ENCODE measurements around the gene HSP90B1.

The HSP90B1 gene

GRCh38 chr12:103986829-103987228 lies 56.6 kb downstream of the HSP90B1 start:
- no peak for DNase-seq

GRCh38 chr12:103994235-103994634 lies 64.0 kb downstream of the HSP90B1 start:
- no peak for DNase-seq

DNA sequence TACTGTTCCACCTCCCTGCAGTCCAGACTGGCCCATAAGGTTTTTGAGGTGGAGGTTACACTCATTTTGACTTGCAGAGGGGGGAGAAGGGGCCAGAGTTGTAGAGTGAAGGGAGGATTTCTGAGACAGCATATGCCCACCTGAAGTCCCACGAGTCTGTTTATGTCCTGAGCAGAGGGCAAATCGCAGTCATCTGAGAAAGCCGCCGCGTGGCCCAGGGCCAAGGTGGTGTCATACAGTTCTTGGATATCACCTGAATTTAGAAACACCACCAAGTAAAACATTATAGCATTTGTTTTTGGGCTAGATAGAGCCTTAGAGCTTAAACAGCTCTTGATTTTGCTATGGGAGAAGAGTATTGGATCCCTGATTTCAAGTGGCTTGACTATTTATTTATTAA lies 66.4 kb downstream of the HSP90B1 start:
- no peak for DNase-seq

DNA sequence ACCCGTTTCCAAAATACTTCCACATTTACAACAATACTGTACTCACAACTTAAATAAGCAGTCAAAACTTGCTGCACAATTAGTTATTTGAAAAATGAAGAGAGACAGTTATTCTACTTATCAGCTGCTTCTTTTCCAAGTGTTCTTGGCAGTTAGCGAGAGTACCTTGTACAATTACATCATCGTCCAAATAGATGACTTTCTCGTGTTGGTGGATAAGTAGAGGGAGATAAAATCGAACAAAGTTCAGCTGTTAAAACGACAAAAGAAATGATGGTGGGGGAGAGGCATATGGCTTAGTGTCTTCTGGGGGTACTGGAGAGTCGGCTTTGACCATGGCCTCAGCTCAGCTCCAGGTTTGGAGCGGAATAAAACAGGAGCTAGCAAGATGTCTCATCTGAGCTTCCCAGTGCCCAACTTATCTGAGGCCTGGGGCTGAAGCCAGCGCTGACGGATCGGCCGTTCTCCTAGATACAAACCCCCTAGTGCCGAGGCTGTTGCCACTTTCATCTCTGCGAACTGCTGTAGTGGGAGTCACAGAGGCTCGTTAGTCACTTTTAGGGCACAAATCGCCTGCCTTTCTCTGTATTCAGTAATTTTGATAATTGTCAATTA lies 67.2 kb downstream of the HSP90B1 start:
- no peak for DNase-seq
